ENCODE results near the gene HS3ST1.

DNA sequence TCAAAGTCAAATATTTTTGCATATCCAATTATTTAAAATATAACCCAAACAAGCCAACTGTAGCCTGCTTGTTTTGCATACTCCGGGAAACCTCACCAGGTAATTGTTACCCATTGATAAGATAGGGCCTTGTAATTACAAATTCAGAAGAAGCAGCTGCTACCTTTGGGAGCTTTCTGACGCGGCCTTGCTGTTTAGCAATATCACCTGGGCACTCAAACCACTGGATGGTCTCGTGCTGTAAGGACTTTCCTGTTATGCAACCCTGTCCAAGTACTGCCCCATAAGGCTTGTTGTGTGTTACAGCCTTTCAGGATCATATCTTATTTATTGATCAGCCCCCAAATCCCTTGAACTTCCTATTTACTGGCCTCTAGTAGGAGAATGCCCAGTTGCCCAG, 52.1 kb downstream of the HS3ST1 start:
- TF ChIP-seq, protein P1, sequence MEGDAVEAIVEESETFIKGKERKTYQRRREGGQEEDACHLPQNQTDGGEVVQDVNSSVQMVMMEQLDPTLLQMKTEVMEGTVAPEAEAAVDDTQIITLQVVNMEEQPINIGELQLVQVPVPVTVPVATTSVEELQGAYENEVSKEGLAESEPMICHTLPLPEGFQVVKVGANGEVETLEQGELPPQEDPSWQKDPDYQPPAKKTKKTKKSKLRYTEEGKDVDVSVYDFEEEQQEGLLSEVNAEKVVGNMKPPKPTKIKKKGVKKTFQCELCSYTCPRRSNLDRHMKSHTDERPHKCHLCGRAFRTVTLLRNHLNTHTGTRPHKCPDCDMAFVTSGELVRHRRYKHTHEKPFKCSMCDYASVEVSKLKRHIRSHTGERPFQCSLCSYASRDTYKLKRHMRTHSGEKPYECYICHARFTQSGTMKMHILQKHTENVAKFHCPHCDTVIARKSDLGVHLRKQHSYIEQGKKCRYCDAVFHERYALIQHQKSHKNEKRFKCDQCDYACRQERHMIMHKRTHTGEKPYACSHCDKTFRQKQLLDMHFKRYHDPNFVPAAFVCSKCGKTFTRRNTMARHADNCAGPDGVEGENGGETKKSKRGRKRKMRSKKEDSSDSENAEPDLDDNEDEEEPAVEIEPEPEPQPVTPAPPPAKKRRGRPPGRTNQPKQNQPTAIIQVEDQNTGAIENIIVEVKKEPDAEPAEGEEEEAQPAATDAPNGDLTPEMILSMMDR (IDR thresholded peaks at IDR 0.05), result no peak
- no peak for TF ChIP-seq POLR2A (IDR thresholded peaks at IDR 0.05)

Data from lower leg skin (tissue), 3 donors.